ENCODE data around the gene PPARA.

DNA sequence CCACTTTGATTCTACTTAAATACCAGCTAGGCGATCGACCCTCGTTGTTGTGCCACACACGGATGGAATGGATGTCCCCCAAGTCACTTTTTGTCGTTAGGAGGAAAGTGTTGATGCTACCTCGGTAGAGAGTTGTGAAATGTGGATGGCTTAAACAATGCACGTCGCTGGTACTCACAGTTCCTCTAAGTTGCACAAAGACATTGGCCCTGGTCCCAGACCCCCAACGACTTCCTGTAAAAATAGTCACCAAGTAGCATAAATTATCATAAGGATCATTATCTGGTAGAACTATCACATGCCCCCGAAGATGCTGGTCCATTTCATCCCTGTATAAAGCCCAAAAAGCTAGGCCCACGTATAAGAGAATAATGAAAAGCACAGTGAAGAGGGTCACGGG, 109.0 kb downstream of the PPARA start:
- TF ChIP-seq, protein P1, sequence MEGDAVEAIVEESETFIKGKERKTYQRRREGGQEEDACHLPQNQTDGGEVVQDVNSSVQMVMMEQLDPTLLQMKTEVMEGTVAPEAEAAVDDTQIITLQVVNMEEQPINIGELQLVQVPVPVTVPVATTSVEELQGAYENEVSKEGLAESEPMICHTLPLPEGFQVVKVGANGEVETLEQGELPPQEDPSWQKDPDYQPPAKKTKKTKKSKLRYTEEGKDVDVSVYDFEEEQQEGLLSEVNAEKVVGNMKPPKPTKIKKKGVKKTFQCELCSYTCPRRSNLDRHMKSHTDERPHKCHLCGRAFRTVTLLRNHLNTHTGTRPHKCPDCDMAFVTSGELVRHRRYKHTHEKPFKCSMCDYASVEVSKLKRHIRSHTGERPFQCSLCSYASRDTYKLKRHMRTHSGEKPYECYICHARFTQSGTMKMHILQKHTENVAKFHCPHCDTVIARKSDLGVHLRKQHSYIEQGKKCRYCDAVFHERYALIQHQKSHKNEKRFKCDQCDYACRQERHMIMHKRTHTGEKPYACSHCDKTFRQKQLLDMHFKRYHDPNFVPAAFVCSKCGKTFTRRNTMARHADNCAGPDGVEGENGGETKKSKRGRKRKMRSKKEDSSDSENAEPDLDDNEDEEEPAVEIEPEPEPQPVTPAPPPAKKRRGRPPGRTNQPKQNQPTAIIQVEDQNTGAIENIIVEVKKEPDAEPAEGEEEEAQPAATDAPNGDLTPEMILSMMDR (IDR thresholded peaks at IDR 0.05): no peak
- no peak for TF ChIP-seq EZH2 (IDR thresholded peaks at IDR 0.05; ENCODE audit: borderline replicate concordance, insufficient read depth, low read depth, low read length, poor library complexity, severe bottlenecking)

Measured in B cell (primary cell).